Measurements from ENCODE around the gene ADARB1. TPM values are rescaled to one million over a fixed set of nuclear protein-coding genes. Genes with fewer than 3 reads are reported as not detected.

The ADARB1 gene
- total RNA-seq, 1 experiment from 2014 or later, result 36.6 TPM

DNA sequence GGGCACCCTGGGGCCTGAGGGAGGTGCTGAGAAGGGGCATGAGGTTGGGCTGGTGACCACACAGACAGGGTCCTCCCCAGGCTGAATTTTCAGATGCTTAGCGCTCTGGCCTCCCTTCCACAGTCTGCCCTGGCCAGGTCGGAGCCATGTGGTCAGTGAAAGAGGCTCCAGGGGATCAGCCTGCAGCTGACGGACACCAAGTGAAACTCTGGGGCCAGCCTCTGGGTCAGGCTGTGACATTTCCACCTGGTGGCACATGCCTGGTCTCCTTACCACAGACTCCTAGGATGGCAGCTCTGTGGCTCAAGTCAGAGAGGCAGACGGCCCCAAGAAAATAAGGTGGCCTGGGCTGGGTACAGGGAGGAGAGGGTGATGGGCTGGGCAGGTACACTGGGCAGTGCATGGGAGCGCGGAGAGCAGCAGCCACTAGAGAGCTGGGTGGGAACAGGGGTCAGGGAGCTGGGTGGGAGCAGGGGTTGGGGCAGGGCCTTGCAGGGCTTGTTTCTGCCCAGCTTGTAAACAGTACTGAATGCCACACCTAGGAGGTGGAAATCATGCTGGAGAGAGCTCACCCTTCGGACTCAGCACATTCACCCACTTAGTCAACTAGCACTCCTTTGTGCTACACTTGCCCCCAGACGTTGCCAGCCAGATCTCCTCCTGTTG lies 20.7 kb upstream of the ADARB1 start:
- no peak for DNase-seq (ENCODE audit: extremely low read depth, low read depth)

DNA sequence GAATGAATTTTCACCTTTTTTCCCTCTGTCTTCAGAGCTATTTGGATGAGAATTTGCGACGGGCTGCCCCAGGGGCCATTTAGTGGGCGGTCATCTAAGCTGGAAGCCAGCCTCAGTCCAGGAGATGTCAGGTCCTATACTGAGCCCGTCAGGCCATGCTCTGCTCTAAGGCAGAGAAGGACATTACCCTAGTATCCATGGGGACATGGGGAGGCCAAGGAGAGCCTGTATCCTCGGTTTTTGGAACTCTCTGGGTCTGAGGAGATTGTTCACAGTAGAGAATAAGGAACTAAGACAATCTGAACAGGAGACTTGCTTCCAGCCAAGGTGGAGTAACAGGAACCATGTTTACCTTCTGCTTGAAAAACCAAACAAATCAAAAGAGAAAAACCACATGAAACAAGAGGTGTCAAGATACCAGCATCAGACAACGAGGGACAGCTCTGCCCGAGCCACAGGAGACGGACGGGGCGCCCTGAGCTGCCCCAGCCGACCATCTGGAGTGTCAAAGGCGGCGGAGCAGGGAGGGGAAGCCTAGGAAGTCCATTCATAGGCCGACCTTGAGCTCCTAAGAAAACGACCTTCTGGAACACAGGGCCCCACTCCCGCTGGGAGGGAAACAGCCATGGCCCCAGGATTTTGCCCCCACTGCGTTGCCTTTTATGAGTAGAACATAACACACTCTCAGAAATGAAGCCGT lies 20.0 kb upstream of the ADARB1 start:
- DNase-seq (ENCODE audit: extremely low read depth, low read depth), result no peak

DNA sequence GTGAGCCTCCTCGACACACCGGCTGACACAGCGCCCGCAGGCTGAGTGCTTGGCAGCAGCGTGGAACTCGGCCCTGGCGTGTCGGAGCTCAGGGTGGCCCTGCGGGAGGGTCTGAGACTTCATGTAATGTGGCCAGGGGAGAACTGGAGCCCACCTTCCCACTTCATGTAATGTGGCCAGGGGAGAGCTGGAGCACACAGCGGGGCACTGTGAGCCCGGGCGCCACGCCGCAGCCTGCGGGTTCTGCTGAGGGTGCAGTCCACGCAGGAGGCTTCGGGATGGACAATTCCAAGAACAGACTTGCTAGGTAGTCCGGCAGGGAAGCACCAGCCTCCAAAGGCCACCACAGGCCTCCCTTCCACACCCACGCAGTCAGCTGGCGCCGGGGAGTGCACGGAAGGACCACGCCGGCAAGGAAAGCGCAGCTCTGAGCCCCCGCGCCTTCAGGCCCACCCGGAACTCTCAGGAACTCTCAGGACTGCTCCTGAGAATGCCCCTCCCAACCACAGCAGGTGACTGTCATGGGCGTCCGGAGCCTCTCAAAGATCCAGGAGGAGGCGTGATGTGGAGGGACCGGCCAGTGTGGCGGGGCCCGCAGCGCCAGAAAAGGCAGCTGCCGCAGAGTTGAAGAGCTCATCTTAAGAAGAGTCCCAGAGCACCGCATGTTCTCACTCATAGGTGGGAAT lies 19.3 kb upstream of the ADARB1 start:
- DNase-seq (ENCODE audit: extremely low read depth, low read depth), result no peak

DNA sequence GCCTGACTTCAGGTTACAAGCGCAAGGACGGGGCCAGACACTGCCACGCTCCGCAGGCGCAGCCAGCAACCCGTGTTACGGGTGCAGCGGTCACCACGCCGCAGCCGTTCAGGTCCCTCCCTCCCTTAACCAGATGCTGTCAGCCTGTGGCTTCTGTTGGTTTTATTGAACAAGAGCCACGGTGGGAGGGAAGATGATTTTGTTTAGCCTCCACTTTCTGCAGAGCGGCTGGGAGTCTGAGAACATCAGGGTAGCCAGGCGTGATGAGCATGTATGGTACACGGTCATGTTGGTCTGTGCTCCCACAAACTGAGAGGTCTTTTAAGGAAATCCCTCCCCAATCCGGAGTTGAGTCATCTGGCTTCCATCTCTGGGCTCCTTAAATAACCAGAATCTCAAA lies 18.5 kb upstream of the ADARB1 start:
- no peak for DNase-seq (ENCODE audit: extremely low read depth, low read depth)

DNA sequence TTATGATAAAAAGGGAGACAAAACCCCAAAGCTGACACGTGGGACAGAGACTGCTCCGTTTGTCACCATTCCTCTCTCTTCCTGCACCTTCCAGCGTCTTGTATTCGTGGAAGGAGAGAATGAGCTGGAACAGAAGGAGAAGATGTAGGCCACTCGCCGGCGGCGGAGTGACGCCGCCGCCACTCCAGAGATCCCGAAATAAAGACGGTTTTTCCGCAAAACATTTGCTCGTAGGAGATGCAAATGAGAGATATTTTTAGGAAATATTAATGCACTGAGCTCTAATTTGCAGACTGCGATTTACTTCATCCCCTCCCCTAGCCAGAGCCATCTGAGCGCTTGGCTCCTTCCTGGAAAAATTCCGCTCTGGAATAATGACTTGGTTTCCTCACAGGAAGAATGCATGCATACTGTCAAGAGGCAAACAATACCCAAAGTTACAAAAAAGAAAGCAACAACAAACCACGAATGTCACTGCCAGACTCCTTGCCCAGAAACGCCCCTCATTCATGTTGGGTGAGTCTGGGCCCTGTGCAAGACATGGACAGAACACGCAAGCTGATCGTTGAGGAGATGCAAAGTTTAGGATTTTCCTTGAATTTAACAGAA lies 18.0 kb upstream of the ADARB1 start:
- no peak for DNase-seq (ENCODE audit: extremely low read depth, low read depth)

DNA sequence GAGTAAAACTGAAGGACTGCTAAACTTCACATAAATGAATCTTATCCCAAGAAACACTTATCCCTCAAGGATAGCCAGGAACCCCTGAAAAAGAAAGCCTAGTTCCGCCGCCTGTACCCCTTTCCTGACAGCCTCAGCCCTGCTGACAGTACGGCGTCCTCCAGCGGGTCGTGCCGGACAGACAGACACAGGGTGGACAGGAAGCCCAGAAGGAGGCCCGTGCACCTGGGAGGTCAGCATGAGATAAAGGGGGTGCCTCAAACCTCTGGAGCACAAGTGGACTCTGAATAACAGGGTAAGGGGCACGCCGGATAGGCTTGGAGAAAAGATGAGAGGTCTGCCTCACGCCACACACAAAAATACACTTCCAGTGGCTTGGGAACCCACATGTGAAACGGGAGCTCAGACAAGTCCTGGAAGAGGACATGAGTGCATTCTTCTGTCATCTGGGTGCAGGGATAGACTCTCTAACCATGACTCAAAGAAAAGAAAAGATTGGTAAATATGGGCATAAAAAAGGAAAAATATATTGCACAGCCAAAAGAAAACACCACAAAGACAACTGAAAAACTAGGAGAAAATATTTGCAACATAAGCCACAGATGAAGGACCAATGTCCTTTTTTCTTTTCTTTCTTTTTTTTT lies 17.3 kb upstream of the ADARB1 start:
- DNase-seq (ENCODE audit: extremely low read depth, low read depth), result no peak

DNA sequence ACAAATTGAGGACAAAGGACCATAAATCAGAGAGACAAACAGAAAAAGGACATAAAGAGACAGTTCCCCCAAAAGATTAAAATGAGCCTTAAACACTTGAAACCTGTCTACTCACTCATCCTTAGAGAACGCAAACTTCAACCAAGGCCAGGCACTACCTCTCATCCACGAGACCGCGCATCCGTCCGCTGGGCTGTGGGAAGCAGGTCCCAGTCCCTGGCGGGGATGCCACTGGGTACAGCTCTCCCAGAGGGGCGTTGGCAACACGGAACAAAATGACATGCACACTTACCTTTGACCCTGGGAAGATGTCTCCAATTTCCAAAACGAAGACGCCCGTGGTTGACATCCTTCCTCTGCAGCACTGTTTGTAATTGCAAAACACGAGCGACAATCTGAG lies 16.5 kb upstream of the ADARB1 start:
- no peak for DNase-seq (ENCODE audit: extremely low read depth, low read depth)

DNA sequence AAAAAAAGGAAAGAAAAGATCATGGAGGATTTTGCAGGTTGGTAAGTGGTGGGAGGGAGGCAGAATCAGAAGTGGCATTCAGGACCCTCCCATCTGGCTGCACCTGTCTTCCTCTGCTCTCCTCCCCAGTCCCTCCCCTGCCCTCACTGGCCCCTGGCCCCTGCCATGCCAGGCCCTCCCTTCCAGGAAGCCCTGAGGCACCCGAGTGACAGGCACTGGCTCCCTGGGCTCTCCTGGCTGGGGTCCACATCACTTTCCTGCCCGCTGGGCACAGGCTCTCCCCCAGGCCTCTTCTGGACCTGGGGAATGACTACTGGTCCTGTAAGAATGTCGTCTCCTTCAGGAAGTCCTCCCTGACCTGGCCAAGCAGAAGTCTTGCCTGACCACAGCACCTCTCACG lies 15.3 kb upstream of the ADARB1 start:
- DNase-seq (ENCODE audit: extremely low read depth, low read depth), result no peak

DNA sequence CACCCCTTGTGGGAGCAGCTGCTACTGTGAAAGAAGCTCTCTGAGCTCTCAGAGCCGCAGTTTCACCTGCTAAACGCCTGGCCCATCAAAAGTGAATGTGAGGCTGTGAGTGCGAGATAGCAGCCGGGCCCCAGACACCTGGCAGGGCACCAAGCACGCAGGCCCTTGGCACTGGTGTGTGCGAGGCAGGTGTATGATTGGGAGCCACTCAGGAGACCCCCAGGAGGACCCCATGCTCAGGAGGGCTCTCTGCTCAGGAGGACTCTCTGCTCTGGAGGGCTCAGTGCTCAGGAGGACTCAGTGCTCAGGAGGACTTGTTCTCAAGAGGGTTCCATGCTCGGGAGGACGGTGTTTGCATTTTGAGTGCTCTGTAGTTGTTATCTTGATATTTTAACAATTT lies 14.3 kb upstream of the ADARB1 start:
- DNase-seq (ENCODE audit: extremely low read depth, low read depth), result no peak

DNA sequence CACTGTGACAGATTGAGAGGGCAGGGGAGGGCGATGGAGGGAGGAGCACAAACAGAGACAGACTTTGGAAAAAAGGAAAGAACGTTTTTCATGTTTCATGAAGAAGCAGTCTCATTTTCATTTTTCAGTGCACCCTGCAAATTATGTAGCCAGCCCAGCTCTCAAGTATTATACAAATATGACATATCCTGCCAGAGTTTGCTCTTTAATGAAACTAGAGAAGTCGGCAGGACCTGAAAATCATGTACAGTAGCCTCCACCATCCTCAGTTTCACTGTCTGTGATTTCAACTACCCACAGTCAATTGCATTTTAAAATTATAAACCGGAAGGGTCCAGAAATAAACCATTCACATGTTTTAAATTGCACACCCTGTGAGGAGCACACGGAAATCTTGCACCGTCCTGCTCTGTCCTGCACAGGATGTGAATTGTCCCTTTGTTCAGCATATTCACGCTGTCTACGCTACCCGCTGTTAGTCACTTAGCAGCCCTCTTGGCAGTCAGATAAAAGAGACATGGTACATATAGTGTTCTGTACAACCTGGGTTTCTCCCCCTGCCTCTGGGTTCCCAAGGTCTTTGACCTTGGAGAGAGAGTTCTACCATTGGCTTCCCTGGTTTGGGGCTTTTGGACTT lies 13.6 kb upstream of the ADARB1 start:
- DNase-seq (ENCODE audit: extremely low read depth, low read depth), result no peak

DNA sequence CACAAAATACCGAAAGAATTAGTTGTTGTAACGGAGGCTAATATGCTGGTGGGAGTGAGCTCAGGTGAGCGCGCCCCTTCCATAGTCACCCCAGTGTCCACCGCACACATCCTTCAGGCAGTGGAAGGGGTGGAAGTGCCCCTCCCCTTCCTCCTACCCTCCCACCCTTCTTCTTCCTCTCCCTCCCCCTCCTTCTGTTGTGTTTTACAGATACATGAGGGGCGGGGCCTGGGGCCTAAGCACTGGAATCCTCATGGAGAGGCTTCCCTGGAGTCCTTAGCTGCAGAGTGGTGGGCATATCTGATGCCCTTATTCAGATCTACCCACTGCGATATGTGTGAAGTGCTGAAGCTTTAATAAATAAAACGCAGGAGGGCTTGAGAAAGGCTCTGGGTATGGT lies 10.3 kb upstream of the ADARB1 start:
- no peak for DNase-seq (ENCODE audit: extremely low read depth, low read depth)

DNA sequence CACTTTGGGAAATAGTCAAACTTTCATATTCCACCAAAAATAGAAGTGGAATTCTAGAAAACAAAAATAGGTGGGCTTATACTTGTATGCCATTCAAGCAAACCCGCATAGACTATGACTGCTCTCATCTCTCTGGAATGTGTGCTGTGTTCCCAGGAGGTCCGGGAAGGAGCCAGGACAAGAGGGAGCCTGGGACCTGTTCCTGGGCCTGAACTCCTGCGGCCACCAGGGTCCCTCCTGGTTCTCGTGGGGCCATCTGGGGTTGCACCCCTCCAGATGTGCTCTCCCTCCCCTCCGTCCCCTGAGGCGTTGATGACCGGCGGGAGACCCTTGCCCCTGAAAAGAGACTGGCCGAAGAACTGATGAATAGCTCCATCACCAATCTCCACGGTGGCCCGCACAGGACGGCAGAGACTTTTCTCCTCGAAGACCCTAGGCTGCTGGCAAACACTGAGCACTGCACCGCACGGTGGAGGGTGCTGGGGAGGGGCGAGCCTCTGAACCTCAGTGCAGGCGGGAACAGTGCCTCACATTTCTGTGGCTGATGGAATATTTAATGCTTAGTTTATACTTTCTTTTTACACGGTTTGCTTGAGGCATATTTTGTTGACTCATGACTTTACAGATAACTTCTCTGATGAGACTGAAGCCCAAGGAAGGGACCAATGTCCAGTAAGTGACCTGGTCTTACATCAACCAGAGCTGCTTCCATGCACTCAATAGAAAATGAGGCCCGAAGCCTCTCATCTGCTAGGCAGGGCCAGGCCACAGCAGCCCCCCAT lies 9.6 kb upstream of the ADARB1 start:
- no peak for DNase-seq (ENCODE audit: extremely low read depth, low read depth)

DNA sequence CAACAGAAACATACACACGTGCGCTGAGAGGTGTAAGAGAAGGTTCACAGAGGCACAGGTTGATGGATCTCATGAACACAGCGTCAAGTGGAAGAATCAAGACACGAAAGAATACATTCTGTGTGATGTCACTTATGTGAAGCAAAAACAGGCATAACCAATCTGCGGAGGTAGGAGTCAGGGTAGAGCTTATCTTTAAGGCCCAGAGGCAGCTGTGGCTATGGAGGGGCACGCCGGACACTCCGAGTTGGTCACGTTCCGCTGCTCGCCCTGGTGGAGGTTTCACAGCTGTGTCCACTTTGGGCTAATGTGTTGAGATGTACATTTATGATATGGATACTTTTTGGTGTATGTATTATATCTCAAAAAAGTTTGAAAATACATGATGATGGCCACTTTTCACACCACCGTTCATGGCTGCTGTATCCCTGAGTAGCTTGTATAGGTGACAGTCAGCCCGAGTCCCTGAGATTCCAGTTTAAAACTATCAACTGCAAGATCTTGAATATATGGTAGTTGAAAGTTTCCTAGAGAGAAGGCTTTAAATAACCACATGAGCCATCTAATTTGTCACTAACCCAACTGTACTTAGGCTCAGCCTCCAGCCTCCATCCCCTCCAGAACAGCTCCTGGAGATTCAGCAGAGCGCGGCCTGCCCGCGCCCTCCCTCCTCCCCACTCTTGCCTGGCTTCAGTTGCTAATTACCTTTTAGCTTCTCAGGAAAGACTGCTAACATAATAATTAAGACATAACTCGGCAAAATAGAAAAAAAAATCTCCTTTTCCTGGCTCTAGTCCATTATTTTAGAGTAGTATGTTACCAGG lies 6.7 kb upstream of the ADARB1 start:
- DNase-seq (ENCODE audit: extremely low read depth, low read depth), result no peak

DNA sequence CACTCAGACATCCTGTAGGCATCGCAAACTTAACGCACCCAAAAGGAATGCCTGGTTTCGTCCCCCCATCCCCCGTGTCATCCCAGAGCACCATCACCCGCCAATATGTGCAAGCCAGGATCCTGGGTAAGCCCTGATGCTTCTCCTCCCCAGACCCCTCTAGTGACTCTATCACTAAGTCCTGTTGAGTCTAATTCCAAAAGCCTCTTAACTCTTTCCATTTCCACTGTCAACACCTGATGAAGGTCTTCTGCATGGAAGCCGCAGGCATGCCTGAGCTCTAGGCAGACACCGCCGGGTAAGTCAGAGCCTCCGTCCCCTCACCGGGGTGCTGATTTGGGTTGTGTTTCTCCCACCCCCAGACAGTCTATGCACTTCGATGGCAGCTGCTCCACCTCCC lies 5.3 kb upstream of the ADARB1 start:
- no peak for DNase-seq (ENCODE audit: extremely low read depth, low read depth)

DNA sequence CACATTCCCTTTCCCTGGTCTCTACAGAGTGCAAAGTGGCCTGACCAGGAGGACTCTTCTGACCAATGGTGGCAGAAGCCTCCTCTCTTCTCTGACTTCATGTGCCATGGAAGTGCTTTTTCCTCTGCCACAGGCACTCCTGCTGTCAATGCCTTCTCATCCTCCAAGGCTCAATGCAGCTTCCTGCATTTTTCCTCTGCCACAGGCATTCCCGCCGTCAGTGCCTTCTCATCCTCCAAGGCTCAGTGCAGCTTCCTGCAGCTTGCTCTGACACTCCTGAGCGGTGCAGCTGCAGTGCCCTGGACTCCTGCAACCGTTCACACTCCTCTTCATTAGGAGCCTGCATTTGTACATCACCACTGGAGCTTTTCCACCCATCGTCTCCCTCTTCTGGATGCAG lies 4.7 kb upstream of the ADARB1 start:
- no peak for DNase-seq (ENCODE audit: extremely low read depth, low read depth)

DNA sequence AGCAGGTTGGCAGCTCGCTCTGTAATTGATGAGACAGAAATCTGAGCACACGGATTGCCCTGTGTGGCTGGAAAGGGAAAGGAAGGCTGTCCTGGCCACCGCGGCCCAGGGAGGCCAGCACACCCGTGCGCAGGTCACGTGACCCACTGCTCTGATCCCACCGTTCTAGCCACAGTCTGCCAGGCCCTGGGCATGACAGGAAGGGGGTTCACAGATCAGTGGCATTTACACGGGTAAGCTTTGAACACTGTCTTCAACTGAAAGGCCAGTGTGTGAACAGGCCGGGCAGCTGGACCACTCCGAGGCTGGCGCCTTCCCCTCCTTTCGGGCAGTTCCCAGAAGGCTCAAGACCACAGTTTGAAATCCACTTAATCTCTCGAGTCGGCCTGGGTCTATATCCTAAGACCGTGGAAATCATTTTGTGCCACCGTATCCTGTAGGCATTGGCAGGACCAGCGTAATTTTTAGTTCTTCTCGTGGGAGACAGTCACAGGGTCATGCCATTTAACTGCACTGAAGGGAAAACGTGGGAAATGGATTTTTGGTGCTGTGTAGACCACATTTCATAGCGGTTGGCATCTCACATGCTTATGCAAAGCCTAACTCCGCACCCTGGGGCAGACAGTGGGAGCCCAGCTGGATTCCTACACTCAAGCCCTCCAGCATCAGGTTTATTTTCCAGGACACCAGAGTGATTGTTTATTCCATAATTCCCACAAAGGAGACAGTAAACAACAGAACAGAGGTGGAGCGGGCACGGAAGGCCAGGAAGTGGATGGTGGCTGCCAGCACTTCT lies 3.1 kb upstream of the ADARB1 start:
- DNase-seq (ENCODE audit: extremely low read depth, low read depth), result no peak

DNA sequence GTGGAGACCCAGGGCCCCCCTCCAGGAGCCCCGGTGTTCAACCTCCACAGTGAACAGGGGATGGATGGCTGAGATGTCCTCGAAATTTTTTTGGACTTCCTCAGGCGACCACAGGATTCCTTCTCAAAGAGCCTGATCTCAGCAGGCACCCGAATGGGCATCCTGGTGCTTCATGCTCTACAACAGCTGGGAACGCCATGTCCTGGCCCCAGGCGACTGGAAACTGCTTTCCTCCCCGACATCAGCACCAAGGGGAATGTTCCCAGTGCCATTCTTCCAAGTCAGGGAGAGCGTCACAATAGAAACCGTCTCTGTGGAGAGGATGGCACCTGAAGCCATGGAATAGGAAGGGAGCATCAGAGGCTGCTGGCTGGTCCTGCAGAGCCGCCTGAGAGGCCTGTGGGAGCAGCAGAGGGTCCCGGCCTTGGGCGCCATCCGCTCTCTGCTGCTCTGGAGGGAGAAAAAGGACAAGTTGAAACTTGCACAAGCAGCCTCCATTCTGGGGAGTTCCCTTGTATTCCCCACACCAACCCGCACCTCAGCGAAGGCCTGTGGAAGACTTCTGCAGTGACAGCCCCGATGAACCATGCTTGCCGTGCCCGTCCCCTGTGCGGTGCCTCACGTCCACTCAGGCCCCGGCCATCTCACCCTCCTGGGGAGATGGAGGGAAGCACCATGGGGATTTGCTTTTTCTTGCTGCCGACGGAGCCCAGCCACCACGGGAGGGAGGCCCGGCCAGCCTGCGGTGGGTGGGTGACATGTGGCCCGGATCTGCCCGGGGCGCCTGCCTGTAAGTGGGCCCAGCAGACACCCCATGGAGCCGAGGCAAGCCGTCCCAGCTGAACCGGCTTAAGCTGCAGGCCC lies 2.3 kb upstream of the ADARB1 start:
- no peak for DNase-seq (ENCODE audit: extremely low read depth, low read depth)
